Measurements from ENCODE around the gene RAB12.
"Not testable (repeated sequence)": the region's sequence is repeated elsewhere in the genome, so short reads cannot be mapped to it uniquely, and the experiment has no call there.

The RAB12 gene

DNA sequence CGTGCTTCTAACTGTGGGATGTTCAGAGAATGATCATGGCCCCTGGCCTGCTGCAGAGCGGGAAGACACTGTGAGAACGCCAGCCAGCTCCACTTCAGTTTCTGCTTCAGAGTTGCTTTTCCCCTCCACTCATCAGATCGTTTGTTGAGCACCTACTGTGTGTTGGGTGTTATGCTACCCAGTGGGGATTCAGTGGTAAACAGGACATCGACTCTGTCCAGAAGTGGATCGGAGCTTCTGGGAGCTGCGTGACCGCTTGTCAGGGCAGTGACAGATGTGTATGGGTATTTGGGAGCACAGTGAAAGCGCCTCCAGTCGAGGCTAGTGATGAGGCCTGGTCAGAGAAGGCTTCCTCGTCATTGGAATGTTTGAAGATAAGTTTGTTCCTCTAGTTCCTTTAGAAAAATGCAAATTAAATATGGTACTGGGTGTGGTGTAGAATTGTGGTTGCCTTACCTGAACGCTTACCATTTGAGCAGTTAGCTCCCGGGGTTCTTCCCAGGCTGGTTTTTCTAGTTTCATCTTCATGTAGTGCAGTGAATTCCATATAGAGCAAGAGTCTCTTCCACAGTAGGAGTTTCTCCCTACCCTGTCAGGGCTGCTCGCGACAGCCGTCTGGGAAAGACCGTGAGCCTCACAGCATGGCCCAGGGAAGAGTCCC lies 2.8 kb downstream of the RAB12 start:
- no peak for DNase-seq (ENCODE audit: low read depth in 3 of 3, low spot score in 1 of 3)

DNA sequence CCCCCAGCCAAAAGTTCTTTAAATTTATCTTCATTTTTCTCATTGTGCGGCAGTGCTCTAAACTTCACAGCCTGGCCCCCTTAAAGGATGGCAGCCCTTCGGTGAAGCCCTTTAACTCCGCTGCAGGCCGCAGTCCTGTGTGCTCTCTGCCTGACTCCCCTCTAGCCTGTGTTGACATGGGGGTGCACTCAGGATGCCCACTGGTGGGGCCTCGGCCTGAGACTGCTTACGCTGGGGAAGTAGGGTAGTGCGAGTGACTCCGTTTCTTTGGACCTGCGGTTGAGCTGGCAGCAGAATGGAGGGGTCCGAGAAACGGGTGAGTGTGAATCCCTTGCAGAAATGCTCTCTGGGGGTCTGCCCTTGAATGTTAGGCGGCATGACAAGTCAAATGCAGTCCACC lies 5.6 kb downstream of the RAB12 start:
- no peak for DNase-seq (ENCODE audit: low read depth in 3 of 3, low spot score in 1 of 3)

DNA sequence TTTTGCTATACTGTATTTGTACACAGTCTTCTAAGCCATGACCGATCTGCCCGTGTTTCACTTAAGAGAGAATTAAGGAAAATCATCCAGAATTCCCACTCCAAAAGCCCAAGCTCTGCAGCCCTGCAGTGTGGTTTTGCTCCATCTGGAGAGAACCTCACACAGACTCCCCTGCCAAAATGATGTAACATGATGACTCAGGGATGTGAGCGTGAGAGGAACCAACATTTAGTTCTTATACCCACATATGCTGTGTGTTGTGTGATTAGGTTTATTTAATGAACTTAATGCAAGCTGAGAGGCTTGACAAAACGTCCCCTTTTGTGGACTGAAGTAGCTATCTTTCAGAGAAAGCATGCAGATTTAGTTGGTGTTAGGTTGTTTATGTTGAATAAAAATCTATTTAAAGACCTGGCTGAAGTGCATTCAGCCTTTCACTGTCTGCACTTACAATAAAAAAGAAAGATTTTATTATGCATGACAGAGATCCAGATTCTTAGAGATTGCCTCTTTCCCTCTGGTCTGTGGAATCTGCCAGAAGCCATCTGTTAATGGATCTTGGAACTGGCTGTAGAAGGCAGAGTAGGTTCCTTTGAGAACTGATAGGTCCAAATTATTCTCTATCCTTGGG lies 6.3 kb downstream of the RAB12 start:
- DNase-seq (ENCODE audit: low read depth in 3 of 3, low spot score in 1 of 3) = no peak

DNA sequence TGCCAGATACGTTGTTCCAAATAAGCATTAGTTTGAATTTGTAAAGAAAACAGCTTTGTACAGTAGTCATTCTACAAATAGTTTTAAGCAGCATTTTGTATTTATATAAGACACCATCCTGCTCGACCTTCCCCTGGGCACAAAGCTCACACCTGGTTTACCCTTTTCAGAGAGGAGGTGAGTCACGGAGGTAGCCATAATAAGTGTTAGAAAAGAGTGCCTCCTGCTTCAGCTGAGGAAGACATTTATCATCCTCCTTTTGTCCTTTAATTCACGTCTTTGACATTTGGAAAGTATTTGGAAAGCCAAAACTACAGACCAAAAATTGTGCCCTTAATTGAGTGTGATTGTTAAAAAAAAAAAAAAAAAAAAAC lies 6.8 kb downstream of the RAB12 start:
- DNase-seq (ENCODE audit: low read depth in 3 of 3, low spot score in 1 of 3) = no peak

DNA sequence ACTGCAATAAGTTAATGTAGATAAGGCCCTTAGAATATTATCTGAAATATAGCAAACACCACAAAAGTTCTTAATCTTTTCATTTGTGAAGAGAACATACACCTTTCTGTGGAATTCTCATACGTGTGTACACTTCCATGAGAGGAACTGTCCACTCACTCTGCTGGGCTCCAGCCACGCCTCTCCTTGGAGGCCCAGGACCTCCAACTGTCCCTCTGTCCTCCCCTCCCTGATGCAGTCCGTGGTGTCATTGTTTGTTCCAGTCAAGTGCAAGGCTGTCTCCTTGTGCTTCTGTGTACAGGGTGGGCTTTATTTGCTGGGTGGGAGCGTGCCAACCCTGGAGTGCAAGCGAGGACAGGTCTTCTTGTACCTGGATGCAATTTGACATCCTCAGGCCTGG lies 8.7 kb downstream of the RAB12 start:
- no peak for DNase-seq (ENCODE audit: low read depth in 3 of 3, low spot score in 1 of 3)

DNA sequence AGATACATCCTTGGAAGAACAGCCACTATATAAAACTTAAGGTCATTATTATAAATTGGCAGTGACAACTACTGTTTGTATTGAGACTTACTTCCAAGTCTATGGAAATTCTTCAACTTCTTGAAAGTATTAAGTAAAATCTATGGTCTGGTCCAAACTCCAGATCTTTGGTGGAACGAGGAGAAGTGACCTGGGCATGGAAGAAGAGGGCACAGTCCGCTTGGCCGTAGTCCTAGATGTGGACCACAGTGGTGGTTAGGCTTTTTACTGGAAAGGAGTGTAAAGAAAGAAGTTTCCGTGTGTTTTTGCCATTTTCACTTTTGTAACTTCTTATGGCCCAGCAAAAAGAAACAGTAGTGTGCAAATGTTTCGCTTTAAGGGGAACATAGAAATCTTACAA lies 9.8 kb downstream of the RAB12 start:
- DNase-seq (ENCODE audit: low read depth in 3 of 3, low spot score in 1 of 3) = no peak

- no peak for DNase-seq (ENCODE audit: low read depth in 3 of 3, low spot score in 1 of 3)
Observed at GRCh38 chr18:8619835-8620577, 10.8 kb downstream of the RAB12 start.

- DNase-seq (ENCODE audit: low read depth in 3 of 3, low spot score in 1 of 3) = no peak
Observed at GRCh38 chr18:8620845-8621244, 11.6 kb downstream of the RAB12 start.

DNA sequence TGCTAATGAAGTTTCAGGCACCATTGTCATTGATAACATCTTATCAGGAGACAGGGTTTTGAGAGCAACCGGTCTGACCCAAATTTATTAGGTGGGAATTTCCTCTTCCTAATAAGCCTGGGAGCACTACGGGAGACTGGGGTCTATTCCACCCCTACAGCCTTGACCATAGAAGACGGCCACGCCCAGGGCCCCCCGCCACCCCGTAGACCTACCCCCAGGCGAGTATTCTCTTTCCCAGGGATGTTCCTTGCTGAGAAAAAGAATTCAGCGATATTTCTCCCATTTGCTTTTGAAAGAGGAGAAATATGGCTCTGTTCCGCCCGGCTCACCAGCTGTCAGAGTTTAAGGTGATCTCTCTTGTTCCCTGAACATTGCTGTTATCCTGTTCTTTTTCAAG lies 13.4 kb downstream of the RAB12 start:
- not testable (repeated sequence) for DNase-seq (ENCODE audit: low read depth in 3 of 3, low spot score in 1 of 3)

DNA sequence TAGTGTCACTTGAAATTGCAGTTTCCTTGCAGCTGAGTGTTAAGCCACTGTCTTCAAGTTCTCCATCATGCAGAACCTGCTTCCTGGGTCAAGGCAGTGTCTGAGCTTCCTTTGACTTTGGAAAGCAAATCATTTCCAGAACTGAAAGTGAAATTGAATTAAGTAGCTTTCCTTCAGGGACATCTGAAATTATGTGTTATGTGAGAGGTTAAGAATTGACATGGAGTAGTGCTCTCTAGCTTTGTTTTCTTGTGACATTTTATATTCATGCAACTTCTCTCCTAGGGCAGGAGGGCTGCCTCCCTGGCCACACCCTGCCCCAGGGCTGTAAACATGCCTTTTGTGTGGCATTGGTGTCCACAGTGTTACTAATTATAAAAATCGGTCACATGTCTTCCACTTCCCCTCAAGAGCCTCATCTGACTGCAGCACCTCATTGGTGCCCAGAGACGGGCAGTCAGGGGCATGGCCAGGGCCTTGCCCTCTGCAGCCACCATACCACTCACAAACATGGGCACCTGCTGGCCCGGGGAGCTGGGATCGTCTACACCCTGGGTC lies 14.4 kb downstream of the RAB12 start:
- no peak for DNase-seq (ENCODE audit: low read depth in 3 of 3, low spot score in 1 of 3)

- DNase-seq (ENCODE audit: low read depth in 3 of 3, low spot score in 1 of 3) = no peak
Observed at GRCh38 chr18:8625461-8626092, 16.3 kb downstream of the RAB12 start.

GRCh38 chr18:8626414-8627106 lies 17.3 kb downstream of the RAB12 start:
- no peak for DNase-seq (ENCODE audit: low read depth in 3 of 3, low spot score in 1 of 3)

- DNase-seq (ENCODE audit: low read depth in 3 of 3, low spot score in 1 of 3) = no peak
Observed at GRCh38 chr18:8627107-8627472, 17.9 kb downstream of the RAB12 start.

- DNase-seq (ENCODE audit: low read depth in 3 of 3, low spot score in 1 of 3) = no peak
Observed at GRCh38 chr18:8627540-8627939, 18.3 kb downstream of the RAB12 start.

DNA sequence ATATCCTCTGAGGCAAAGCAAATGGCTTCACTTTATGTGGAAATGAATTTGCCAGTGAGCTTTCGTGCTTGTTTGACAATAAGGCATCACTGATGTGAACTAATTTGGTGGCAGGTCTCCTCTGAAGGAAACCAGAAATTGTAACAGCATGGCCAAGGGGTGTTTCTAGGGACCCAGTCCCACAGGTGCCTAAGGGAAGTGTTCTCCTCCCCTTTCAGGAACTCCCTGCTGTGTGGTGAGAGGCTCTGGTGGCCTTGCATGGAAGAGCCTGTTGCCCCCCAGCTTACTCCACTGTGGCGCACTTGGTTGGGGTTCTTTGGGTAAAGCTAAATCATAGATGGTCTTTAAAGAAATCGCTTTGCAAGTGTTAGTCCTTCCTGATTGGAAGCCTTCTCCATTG lies 20.4 kb downstream of the RAB12 start:
- DNase-seq (ENCODE audit: low read depth in 3 of 3, low spot score in 1 of 3) = no peak

- no peak for DNase-seq (ENCODE audit: low read depth in 3 of 3, low spot score in 1 of 3)
Observed at GRCh38 chr18:8630546-8630945, 21.3 kb downstream of the RAB12 start.

- DNase-seq (ENCODE audit: low read depth in 3 of 3, low spot score in 1 of 3) = no peak
Observed at GRCh38 chr18:8631265-8631664, 22.0 kb downstream of the RAB12 start.

GRCh38 chr18:8632386-8632785 lies 23.1 kb downstream of the RAB12 start:
- DNase-seq (ENCODE audit: low read depth in 3 of 3, low spot score in 1 of 3) = no peak

GRCh38 chr18:8634508-8634907 lies 25.3 kb downstream of the RAB12 start:
- no peak for DNase-seq (ENCODE audit: low read depth in 3 of 3, low spot score in 1 of 3)

DNA sequence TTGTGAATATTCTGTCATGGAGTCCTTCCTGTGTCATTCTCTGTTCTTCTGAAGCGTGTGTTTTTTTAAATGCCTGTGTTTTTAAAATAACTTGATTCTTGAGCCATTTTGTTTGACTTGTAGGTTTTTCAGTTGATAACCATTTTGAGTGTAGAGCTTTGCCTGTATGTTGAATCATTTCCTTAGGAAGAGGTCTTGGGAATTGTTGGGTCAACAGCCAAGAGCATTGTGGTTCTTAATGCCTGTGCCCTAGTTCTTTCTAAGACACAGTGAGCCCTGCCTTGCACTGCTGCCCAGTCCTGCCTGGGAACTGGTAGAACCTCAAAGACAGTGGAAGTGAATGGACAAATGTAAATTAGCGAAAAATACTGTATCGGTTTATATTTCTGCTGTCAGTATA lies 25.9 kb downstream of the RAB12 start:
- no peak for DNase-seq (ENCODE audit: low read depth in 3 of 3, low spot score in 1 of 3)

GRCh38 chr18:8639762-8640161 lies 30.5 kb downstream of the RAB12 start:
- no peak for DNase-seq (ENCODE audit: low read depth in 3 of 3, low spot score in 1 of 3)

Data from stimulated activated CD4-positive, alpha-beta T cell treated with anti-CD3 and anti-CD28 coated beads, TNF-alpha, amount 100 ng/mL, for 1 hour (primary cell).